ENCODE data around the gene TIGD1. TPM values are rescaled to one million over a fixed set of nuclear protein-coding genes. Genes with fewer than 3 reads are reported as not detected.

TIGD1 gene
- total RNA-seq (14.5 TPM), polyA plus RNA-seq (10 to 100 TPM; 11.2 to 15.1 (median 14.4) TPM)

DNA sequence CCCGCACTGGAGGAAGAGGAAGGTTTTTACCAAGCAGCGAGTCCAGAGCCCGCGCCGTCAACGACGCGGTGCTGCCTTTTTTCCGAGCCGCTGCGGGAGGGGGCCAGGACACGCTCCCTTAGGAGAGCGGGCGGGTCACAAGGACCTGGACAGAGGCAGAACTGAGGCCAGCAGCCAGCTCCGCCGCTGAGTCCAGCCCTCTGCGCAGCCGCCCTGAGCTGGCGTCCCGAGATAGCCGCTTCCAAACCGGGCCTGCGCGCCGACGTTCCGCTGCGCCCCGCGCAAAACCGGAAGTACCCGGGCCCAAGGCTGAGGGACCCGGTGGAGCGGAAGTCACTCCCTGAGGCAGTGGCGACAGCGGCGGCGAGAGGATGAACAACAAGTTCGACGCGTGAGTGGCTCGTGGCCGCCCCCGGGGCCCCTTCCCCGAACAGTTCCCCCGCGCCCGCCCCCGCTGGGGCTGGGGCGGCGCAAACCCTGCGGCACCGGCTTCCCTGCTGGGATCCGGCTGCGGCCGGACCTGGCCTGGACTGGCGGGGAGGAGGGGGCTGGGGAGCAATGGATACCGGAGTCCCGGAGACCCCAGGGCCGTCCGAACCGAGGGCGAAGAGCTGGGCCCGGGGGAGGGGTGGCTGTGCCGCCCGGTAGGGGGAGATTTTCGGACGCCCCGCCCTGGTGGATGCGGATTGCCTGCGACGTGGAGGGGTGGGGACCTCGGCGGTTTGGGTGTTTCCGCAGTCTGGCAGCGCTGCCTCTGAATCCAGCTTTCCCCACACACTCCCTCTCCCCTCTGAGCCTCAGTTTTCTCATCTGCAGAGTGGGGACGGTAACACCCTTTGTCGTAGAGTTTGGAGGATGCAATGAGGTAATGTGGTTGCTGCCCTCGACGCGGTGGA, at the start of gene TIGD1, which contains the start of gene EIF4E2:
TIGD1 (minus strand) TSS at position 204 of the 896 bp plus-strand sequence. CDS start 675 bp downstream, outside the sequence.
EIF4E2 (plus strand) TSS at position 336 of the 896 bp plus-strand sequence; CDS start at position 372, 36 bp downstream.
- peaks cover 43% of the 10 kb centered on the region for H3K36me3 Mint-ChIP-seq
- H3K27ac Mint-ChIP-seq: peak within 1 kb of the TSS; percentile 99 to 100 (median 99)
- ATAC-seq (ENCODE audit: low read depth in 2 of 2): peak; percentile 90 to 92
- peak; percentile 85 to 95 (median 88) for DNase-seq
- no peaks in the 10 kb centered on the region for H3K27me3 Mint-ChIP-seq
- Histone ChIP-seq H3K27me3 (ENCODE audit: control insufficient read depth, insufficient read depth, low read length) (no peaks in the 10 kb centered on the region), H3K36me3 (ENCODE audit: control insufficient read depth, insufficient read depth, low read length) (peaks cover 24% of the 10 kb centered on the region), H3K9me3 (ENCODE audit: control insufficient read depth in 2 of 2, low read length in 2 of 2) (no peaks in the 10 kb centered on the region), H3K4me3 (ENCODE audit: low read depth, low read length) (peak within 1 kb of the TSS; percentile 97), H3K4me1 (ENCODE audit: control insufficient read depth, insufficient read depth, low read length, poor library complexity, severe bottlenecking) (peaks cover 39% of the 10 kb centered on the region), H3K27ac (ENCODE audit: insufficient read depth, low read length, poor library complexity, severe bottlenecking) (peak within 1 kb of the TSS; percentile 95)
- H3K9me3 Mint-ChIP-seq: peaks cover 0 to 2% (median 0%) of the 10 kb centered on the region in 7 donors
- H3K4me1 Mint-ChIP-seq: peaks cover 29 to 91% (median 74%) of the 10 kb centered on the region in 4 donors
- peak within 1 kb of the TSS; percentile 93 to 100 (median 98) for H3K4me3 Mint-ChIP-seq

DNA sequence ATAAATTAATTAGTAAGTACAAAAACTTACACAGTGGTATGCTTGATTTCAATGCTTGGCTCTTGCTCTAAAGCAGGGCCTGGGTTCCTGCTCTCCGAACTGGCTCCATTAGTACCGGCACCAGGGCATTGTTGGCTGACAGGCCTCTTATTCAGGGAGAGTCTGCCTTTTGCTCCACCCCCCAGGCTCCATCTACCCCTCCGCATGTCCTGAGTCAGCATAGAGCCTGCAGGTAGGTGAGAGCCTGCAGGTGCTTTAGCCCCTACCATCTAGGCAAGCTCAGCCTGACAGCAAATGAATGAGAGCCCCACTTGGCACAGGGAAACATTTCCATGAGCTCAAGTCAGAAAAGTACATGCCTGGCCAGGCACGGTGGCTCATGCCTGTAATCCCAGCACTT, 47.9 kb upstream of the TIGD1 start:
- no peaks in the 10 kb centered on the region for H3K4me1 Mint-ChIP-seq
- no peaks in the 10 kb centered on the region for H3K36me3 ChIP-seq (ENCODE audit: control insufficient read depth, insufficient read depth, low read length)
- H3K27me3 Mint-ChIP-seq: peaks cover 6% of the 10 kb centered on the region
- no peak for DNase-seq
- H3K27ac Mint-ChIP-seq: no peak overlapping the region
- H3K9me3 Mint-ChIP-seq: peaks cover 0 to 2% (median 0%) of the 10 kb centered on the region in 7 donors
- H3K9me3 ChIP-seq (ENCODE audit: control insufficient read depth in 2 of 2, low read length in 2 of 2): no peaks in the 10 kb centered on the region
- H3K4me3 Mint-ChIP-seq: no peak overlapping the region
- no peak for ATAC-seq (ENCODE audit: low read depth in 2 of 2)
- no peak overlapping the region for H3K4me3 ChIP-seq (ENCODE audit: low read depth, low read length)
- H3K4me1 ChIP-seq (ENCODE audit: control insufficient read depth, insufficient read depth, low read length, poor library complexity, severe bottlenecking): no peaks in the 10 kb centered on the region
- H3K27ac ChIP-seq (ENCODE audit: insufficient read depth, low read length, poor library complexity, severe bottlenecking): no peak overlapping the region
- no peaks in the 10 kb centered on the region for H3K27me3 ChIP-seq (ENCODE audit: control insufficient read depth, insufficient read depth, low read length)
- H3K36me3 Mint-ChIP-seq: no peaks in the 10 kb centered on the region

DNA sequence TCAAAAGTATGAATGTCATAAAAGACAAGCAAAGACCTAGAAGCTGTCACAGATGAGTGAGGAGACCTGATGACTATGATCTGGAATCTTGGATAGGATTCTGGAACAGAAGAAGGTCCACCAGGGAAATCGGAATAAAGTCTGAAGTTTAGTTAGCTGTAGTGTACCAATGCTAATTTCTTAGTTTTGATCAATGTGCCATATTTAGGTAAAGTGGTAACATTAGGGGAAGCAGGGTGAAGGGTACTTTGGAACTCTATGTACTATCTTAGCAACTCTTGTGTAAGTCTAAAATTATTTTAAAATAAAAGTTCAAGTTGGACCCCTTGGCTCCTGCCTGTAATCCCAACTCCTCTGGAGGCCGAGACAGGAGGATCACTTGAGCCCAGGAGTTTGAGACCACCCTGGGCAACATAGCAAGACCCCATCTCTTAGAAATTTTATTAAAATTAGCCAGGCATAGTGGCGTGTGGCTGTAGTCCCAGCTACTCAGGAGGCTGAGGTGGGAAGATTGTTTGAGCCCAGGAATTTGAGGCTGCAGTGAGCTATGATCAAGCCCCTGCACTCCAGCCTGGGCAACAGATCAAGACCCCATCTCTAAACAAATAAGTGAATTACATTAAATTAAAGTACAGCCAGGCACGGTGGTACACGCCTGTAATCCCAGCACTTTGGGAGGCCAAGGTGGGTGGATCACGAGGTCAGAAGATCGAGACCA, 47.2 kb upstream of the TIGD1 start:
- no peaks in the 10 kb centered on the region for H3K36me3 ChIP-seq (ENCODE audit: control insufficient read depth, insufficient read depth, low read length)
- DNase-seq (no peak), ATAC-seq (ENCODE audit: low read depth in 2 of 2) (no peak)
- H3K4me3 ChIP-seq (ENCODE audit: low read depth, low read length): no peak overlapping the region
- Mint-ChIP-seq H3K27me3 (peaks cover 6% of the 10 kb centered on the region), H3K9me3 (peaks cover 0 to 2% (median 0%) of the 10 kb centered on the region in 7 donors), H3K4me1 (no peaks in the 10 kb centered on the region), H3K4me3 (no peak overlapping the region), H3K36me3 (no peaks in the 10 kb centered on the region), H3K27ac (no peak overlapping the region)
- H3K4me1 ChIP-seq (ENCODE audit: control insufficient read depth, insufficient read depth, low read length, poor library complexity, severe bottlenecking): no peaks in the 10 kb centered on the region
- H3K27ac ChIP-seq (ENCODE audit: insufficient read depth, low read length, poor library complexity, severe bottlenecking): no peak overlapping the region
- H3K9me3 ChIP-seq (ENCODE audit: control insufficient read depth in 2 of 2, low read length in 2 of 2): no peaks in the 10 kb centered on the region
- no peaks in the 10 kb centered on the region for H3K27me3 ChIP-seq (ENCODE audit: control insufficient read depth, insufficient read depth, low read length)

DNA sequence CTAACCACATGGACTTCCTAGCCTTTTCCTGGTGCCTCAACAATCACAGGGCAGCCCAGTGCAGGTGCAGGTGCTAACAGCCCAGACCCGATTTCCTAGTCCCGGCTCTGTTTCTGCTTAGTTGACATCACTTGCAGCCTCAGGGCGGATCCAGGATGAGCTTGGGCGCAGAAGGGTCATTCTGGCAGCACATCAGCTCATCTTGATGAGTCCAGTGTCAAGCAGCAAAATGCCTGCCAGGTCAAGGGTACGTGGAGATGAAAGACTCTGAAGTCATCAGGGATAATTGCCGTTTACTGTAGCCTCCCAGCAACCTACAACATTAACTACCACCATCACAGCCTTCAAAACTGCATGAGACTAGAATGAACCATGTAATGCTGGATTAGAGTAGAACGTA, 43.6 kb upstream of the TIGD1 start:
- H3K36me3 Mint-ChIP-seq: no peaks in the 10 kb centered on the region
- H3K36me3 ChIP-seq (ENCODE audit: control insufficient read depth, insufficient read depth, low read length): no peaks in the 10 kb centered on the region
- H3K4me3 Mint-ChIP-seq: no peak overlapping the region
- ATAC-seq (ENCODE audit: low read depth in 2 of 2) (no peak), DNase-seq (no peak)
- no peak overlapping the region for H3K27ac ChIP-seq (ENCODE audit: insufficient read depth, low read length, poor library complexity, severe bottlenecking)
- no peaks in the 10 kb centered on the region for H3K9me3 ChIP-seq (ENCODE audit: control insufficient read depth in 2 of 2, low read length in 2 of 2)
- no peak overlapping the region for H3K27ac Mint-ChIP-seq
- no peaks in the 10 kb centered on the region for H3K4me1 ChIP-seq (ENCODE audit: control insufficient read depth, insufficient read depth, low read length, poor library complexity, severe bottlenecking)
- no peaks in the 10 kb centered on the region for H3K4me1 Mint-ChIP-seq
- no peaks in the 10 kb centered on the region for H3K27me3 Mint-ChIP-seq
- H3K27me3 ChIP-seq (ENCODE audit: control insufficient read depth, insufficient read depth, low read length): no peaks in the 10 kb centered on the region
- H3K9me3 Mint-ChIP-seq: peaks cover 0 to 2% (median 0%) of the 10 kb centered on the region in 7 donors
- H3K4me3 ChIP-seq (ENCODE audit: low read depth, low read length): no peak overlapping the region

DNA sequence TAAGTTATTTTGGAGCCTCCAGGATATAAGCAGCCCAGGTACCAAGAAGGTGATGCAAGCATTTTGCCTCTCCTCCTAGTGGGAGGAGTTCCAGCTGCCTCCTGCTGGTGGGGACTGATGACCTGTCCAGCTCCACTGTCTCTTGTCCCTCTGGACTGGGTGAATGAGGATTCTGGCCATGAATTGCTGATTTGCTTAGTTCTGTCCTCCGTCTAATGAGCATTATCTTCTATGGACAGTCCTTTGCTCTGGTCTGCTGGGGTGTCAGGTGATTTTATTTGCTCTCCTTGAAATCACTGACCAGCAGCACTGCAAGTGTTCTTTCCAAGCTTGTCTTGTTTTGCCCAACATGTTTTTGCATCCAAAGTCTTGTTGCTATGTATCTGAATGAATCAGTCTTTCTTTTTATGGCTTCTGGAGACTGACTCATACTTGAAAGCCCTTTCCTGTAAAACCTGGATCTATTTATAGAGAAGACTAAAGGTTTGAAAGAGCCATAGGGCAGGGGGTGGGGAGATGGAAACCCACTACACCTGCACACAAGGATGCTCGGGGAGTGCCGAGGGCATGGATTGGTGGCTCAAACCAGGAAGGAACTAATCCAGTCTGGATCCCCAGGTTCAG, 42.5 kb upstream of the TIGD1 start:
- Histone ChIP-seq H3K27ac (ENCODE audit: insufficient read depth, low read length, poor library complexity, severe bottlenecking) (no peak overlapping the region), H3K4me1 (ENCODE audit: control insufficient read depth, insufficient read depth, low read length, poor library complexity, severe bottlenecking) (no peaks in the 10 kb centered on the region), H3K27me3 (ENCODE audit: control insufficient read depth, insufficient read depth, low read length) (no peaks in the 10 kb centered on the region), H3K9me3 (ENCODE audit: control insufficient read depth in 2 of 2, low read length in 2 of 2) (no peaks in the 10 kb centered on the region), H3K36me3 (ENCODE audit: control insufficient read depth, insufficient read depth, low read length) (no peaks in the 10 kb centered on the region), H3K4me3 (ENCODE audit: low read depth, low read length) (no peak overlapping the region)
- ATAC-seq (ENCODE audit: low read depth in 2 of 2) (no peak), DNase-seq (no peak)
- H3K9me3 Mint-ChIP-seq: peaks cover 0 to 2% (median 0%) of the 10 kb centered on the region in 7 donors
- no peaks in the 10 kb centered on the region for H3K36me3 Mint-ChIP-seq
- H3K4me1 Mint-ChIP-seq: no peaks in the 10 kb centered on the region
- H3K27ac Mint-ChIP-seq: no peak overlapping the region
- H3K4me3 Mint-ChIP-seq: no peak overlapping the region
- no peaks in the 10 kb centered on the region for H3K27me3 Mint-ChIP-seq

DNA sequence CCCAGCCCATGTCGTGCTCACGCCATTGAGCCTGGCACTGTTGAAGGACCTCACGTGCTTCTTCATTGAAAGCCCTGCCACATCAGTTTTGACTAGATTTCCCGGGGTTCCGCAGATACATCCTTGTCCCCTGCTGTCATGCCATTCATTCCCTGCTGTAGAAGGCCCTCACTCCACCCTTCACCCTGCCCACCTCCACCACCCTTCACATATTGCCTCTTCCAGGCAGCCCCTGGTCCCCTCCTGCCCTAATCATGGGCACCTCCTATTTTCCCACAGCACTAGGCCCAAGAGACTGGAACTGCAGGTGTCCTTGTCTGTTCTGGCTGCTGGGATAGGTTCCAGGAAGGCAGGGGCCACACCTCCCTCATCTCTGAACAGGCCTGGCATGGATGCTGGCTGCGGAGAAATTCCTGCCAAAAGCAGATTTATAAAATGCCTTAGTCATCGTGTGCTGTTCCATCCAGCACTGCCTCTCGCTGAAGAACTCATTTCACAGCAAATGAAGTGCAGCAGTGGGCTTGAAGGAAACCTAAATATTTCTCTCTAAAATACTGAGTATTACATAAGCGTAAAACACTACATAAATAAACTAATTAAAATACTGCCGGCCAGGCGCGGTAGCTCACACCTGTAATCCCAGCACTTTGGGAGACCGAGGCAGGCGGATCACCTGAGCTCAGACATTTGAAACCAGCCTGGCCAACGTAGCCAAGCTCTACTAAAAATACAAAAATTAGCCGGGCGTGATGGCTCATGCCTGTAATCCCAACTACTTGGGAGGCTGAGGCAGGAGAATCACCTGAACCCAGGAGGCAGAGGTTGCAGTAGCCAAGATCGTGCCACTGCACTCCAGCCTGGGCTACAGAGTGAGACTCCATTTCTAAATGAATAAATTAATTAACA, 38.6 kb upstream of the TIGD1 start:
- no peaks in the 10 kb centered on the region for H3K4me1 ChIP-seq (ENCODE audit: control insufficient read depth, insufficient read depth, low read length, poor library complexity, severe bottlenecking)
- peaks cover 4% of the 10 kb centered on the region for H3K36me3 ChIP-seq (ENCODE audit: control insufficient read depth, insufficient read depth, low read length)
- Mint-ChIP-seq H3K9me3 (peaks cover 0 to 1% (median 0%) of the 10 kb centered on the region in 7 donors), H3K27ac (no peak overlapping the region), H3K4me1 (no peaks in the 10 kb centered on the region), H3K36me3 (peaks cover 9% of the 10 kb centered on the region), H3K27me3 (no peaks in the 10 kb centered on the region), H3K4me3 (no peak overlapping the region)
- no peaks in the 10 kb centered on the region for H3K9me3 ChIP-seq (ENCODE audit: control insufficient read depth in 2 of 2, low read length in 2 of 2)
- H3K27ac ChIP-seq (ENCODE audit: insufficient read depth, low read length, poor library complexity, severe bottlenecking): no peak overlapping the region
- no peaks in the 10 kb centered on the region for H3K27me3 ChIP-seq (ENCODE audit: control insufficient read depth, insufficient read depth, low read length)
- DNase-seq (no peak), ATAC-seq (ENCODE audit: low read depth in 2 of 2) (no peak)
- H3K4me3 ChIP-seq (ENCODE audit: low read depth, low read length): no peak overlapping the region

DNA sequence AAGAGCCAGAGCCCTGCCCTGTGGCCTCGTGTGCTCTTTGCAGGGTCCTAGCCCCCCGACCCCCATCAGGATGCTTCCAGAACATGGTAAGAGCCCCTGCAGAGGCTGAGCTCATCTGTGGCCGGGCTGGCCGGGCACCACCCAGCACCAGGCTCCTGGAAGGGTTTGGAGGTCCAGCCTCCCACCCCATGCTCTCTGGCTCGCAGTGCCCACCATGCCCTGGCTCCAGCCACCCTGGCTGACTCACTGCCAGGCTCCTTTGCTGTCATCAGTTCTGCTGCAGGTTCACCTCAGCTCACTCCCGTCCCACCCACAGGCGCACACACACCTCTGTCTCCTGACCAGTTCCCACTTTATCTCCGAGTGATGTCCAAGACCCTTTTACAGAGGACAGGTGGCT, 37.7 kb upstream of the TIGD1 start:
- Mint-ChIP-seq H3K27me3 (no peaks in the 10 kb centered on the region), H3K9me3 (peaks cover 0 to 1% (median 0%) of the 10 kb centered on the region in 7 donors), H3K27ac (no peak overlapping the region), H3K4me1 (no peaks in the 10 kb centered on the region), H3K36me3 (peaks cover 14% of the 10 kb centered on the region), H3K4me3 (no peak overlapping the region)
- H3K27me3 ChIP-seq (ENCODE audit: control insufficient read depth, insufficient read depth, low read length): no peaks in the 10 kb centered on the region
- no peak overlapping the region for H3K4me3 ChIP-seq (ENCODE audit: low read depth, low read length)
- H3K9me3 ChIP-seq (ENCODE audit: control insufficient read depth in 2 of 2, low read length in 2 of 2): no peaks in the 10 kb centered on the region
- H3K4me1 ChIP-seq (ENCODE audit: control insufficient read depth, insufficient read depth, low read length, poor library complexity, severe bottlenecking): no peaks in the 10 kb centered on the region
- peaks cover 14% of the 10 kb centered on the region for H3K36me3 ChIP-seq (ENCODE audit: control insufficient read depth, insufficient read depth, low read length)
- DNase-seq (no peak), ATAC-seq (ENCODE audit: low read depth in 2 of 2) (no peak)
- no peak overlapping the region for H3K27ac ChIP-seq (ENCODE audit: insufficient read depth, low read length, poor library complexity, severe bottlenecking)

Data from CD4-positive, CD25-positive, alpha-beta regulatory T cell (primary cell).